Fibroblast of lung (primary cell): ENCODE measurements around the gene NCKAP5.

ENCODE experiments used
- EZH2 ChIP-seq: IDR thresholded peaks from 2 replicates; pipeline ENCODE4 v1.5.1; 2012; ENCODE audit warnings: low read length, control low read depth, mild to moderate bottlenecking; ENCODE audit errors: missing control alignments
- TF ChIP-seq, protein P1 (sequence below), 2 donors: IDR thresholded peaks in 1 of 2; conservative IDR thresholded peaks in 1 of 2; 1 replicate in 1 of 2; 2 replicates in 1 of 2; pipeline ENCODE4 v1.5.1; 2011 to 2012; ENCODE audit warnings: low read length in 2 of 2, control low read depth in 1 of 2, inconsistent platforms in 1 of 2, low read depth in 1 of 2, mild to moderate bottlenecking in 1 of 2

DNA sequence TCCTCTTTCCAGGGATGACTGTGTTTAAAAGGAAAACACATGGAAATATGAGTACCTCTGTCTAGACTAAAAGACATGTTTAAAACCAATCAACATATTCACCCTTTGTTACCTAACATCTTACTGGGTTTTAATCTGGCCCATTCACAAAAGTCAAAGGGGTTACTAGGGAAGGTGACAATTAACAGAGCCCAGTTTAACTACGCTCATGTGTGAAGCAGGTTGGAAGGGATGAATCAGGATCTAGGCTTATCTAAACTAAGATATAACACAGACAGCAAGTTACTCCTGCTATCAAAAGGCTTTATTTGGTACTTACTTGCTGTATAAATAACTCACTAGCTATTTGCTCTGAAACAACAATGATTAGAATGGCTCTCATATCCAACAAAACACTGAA lies 337.0 kb downstream of the NCKAP5 start:
- TF ChIP-seq EZH2, result no peak
- TF ChIP-seq, protein P1, sequence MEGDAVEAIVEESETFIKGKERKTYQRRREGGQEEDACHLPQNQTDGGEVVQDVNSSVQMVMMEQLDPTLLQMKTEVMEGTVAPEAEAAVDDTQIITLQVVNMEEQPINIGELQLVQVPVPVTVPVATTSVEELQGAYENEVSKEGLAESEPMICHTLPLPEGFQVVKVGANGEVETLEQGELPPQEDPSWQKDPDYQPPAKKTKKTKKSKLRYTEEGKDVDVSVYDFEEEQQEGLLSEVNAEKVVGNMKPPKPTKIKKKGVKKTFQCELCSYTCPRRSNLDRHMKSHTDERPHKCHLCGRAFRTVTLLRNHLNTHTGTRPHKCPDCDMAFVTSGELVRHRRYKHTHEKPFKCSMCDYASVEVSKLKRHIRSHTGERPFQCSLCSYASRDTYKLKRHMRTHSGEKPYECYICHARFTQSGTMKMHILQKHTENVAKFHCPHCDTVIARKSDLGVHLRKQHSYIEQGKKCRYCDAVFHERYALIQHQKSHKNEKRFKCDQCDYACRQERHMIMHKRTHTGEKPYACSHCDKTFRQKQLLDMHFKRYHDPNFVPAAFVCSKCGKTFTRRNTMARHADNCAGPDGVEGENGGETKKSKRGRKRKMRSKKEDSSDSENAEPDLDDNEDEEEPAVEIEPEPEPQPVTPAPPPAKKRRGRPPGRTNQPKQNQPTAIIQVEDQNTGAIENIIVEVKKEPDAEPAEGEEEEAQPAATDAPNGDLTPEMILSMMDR (conservative IDR thresholded peaks at IDR 0.05 in 1 of 2, IDR thresholded peaks at IDR 0.05 in 1 of 2; ENCODE audit: low read depth in 1 of 2, low read length in 2 of 2), result no peak
